ACC112 (cell line): ENCODE results near the gene SUN1.

Experiments used
- H2AFZ ChIP-seq: fragments of 200-600 bp; sonication (generic); one replicate; pipeline ENCODE4 v1.6.0; 2017; ENCODE audit warnings: antibody characterized with exemption, low read length; ENCODE audit not compliant: unreplicated experiment
- H3K27ac ChIP-seq: fragments of 200-600 bp; sonication (generic); 2 replicates; pipeline ENCODE4 v1.5.1; 2014; ENCODE audit warnings: low read depth, mild to moderate bottlenecking, antibody characterized with exemption, low read length, moderate library complexity
- H3K27me3 ChIP-seq: fragments of 200-600 bp; sonication (generic); 2 replicates; pipeline ENCODE4 v1.6.1; 2014; ENCODE audit warnings: mild to moderate bottlenecking, antibody characterized with exemption, low read length, moderate library complexity, mixed read lengths; ENCODE audit not compliant: insufficient read depth
- H3K36me3 ChIP-seq: fragments of 200-600 bp; sonication (generic); 2 replicates; pipeline ENCODE4 v1.6.1; 2016; ENCODE audit warnings: mild to moderate bottlenecking, antibody characterized with exemption, low read length, moderate library complexity, mixed read lengths; ENCODE audit not compliant: insufficient read depth
- H3K4me1 ChIP-seq: fragments of 200-600 bp; sonication (generic); one replicate; pipeline ENCODE4 v1.6.1; 2016; ENCODE audit warnings: low read length, mixed read lengths; ENCODE audit not compliant: insufficient read depth, unreplicated experiment, control insufficient read depth
- H3K4me3 ChIP-seq: fragments of 200-600 bp; sonication (generic); 2 replicates; pipeline ENCODE4 v1.5.1; 2014; ENCODE audit warnings: mild to moderate bottlenecking, low read depth, low read length
- H3K79me2 ChIP-seq: fragments of 200-600 bp; sonication (generic); one replicate; pipeline ENCODE4 v1.6.0; 2016; ENCODE audit warnings: low read length; ENCODE audit not compliant: control insufficient read depth, unreplicated experiment, insufficient read depth

The SUN1 gene

DNA sequence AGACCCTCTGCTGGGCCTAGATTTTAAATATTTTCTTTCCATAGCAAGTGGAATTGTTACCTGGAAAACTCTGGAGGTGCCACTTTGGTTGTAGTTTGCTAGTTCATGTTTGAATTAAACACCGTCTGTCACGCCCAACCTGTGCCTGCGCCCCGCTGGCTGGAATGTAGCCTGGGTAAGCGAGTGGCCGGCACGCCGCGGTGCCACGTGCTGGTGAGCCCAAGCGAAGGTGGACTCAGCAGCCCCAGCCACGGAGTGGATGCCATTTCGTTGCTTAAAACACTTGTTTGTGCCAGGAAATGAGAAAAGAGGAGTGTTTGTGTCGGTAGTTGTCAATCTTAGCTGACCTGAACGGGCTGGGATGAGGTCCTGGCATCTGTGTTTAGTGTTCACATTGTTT, 46.8 kb downstream of the SUN1 start:
- H3K36me3 ChIP-seq: peaks cover 8% of the 10 kb centered on the region; the same call in 1 of the 2 replicates
- H3K4me3 ChIP-seq: no peak overlapping the region; the same call in 1 of the 2 replicates
- peaks cover 13% of the 10 kb centered on the region for H3K4me1 ChIP-seq
- no peak overlapping the region for H3K27ac ChIP-seq
- H3K79me2 ChIP-seq: peaks cover 60% of the 10 kb centered on the region
- no peak overlapping the region for H2AFZ ChIP-seq
- no peaks in the 10 kb centered on the region for H3K27me3 ChIP-seq

DNA sequence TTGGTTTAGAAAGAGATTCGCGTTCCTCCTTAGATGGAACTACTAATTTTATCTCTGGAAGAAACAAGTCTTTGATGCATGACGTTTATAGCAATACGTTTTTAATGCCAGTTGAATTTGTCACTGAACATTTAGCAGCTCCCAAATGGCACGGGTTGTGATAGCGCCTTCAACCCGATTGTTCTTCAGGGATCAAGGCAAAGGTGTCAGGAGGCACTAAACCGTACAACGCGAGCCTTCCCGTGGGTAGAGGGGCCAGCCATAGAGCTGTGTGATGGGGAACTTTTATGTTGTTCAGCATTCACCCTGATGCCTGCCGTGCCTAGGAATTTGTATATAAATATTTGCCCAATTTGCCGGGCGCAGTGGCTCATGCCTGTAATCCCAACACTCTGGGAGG, 47.4 kb downstream of the SUN1 start:
- no peak overlapping the region for H3K4me3 ChIP-seq
- peaks cover 66% of the 10 kb centered on the region for H3K79me2 ChIP-seq
- H3K27me3 ChIP-seq: no peaks in the 10 kb centered on the region
- peaks cover 8% of the 10 kb centered on the region; the same call in 1 of the 2 replicates for H3K36me3 ChIP-seq
- no peak overlapping the region for H2AFZ ChIP-seq
- H3K4me1 ChIP-seq: peaks cover 13% of the 10 kb centered on the region
- no peak overlapping the region for H3K27ac ChIP-seq

DNA sequence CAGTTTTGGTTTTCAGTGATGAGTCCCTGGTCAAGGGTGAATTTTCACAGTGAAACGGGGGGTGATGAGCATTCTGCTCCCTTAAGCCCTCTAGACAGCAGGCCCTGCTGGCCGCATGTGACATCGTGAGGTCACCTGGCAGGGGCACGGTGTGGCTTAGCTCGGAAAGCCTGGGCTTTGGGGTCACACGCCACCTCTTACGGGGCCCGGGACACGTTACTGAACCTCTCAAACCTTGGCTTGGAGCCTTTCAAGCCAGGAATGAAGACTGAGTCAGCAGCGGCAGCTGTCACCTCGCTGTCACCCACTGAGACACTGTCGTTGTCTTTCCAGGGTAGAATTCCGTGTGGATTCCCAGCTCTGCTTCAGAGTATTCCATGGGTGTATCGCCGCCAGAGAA, 48.2 kb downstream of the SUN1 start:
- Histone ChIP-seq H3K27ac (no peak overlapping the region), H3K4me3 (no peak overlapping the region), H2AFZ (no peak overlapping the region), H3K4me1 (peaks cover 13% of the 10 kb centered on the region), H3K36me3 (peaks cover 3% of the 10 kb centered on the region; the same call in 1 of the 2 replicates), H3K79me2 (peaks cover 72% of the 10 kb centered on the region), H3K27me3 (no peaks in the 10 kb centered on the region)

DNA sequence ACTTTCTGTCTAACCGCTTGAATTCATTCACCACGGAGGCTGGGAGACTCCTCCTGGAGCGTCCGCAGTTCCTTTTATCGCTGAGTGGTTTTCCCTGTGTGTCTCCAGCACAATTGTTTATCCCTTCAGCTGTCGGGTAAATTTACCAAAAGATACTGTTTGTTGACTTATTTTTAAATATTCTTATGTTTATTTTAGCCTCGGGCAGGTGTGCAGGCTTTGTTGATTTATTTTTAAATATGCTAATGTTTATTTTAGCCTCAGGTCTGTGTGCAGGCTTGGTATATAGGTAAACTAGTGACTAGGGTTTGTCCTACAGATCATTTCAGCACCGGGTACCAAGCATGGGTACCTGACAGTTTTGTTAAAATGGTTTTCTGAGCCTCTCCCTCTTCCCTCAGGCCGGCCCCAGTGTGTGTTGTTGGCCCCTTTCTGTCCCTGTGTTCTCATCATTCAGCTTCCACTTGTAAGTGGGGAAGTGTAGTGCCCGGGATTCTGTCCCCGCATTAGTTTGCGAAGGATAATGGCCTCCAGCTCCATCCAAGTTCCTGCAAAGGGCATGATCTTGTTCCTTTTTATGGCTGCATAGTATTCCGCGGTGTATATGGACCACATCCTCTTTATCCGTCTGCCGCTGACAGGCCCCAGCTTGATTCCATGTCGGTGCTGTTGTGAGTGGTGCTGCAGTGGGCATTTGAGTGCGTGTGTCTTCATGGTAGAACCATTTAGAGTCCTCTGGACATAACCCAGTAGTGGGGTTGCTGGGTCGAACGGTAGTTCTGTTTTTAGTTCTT, 49.4 kb downstream of the SUN1 start:
- H3K79me2 ChIP-seq: peaks cover 74% of the 10 kb centered on the region
- no peak overlapping the region for H3K4me3 ChIP-seq
- H2AFZ ChIP-seq: no peak overlapping the region
- H3K27ac ChIP-seq: no peak overlapping the region
- peaks cover 3% of the 10 kb centered on the region; the same call in 1 of the 2 replicates for H3K36me3 ChIP-seq
- H3K27me3 ChIP-seq: no peaks in the 10 kb centered on the region
- peaks cover 13% of the 10 kb centered on the region for H3K4me1 ChIP-seq

DNA sequence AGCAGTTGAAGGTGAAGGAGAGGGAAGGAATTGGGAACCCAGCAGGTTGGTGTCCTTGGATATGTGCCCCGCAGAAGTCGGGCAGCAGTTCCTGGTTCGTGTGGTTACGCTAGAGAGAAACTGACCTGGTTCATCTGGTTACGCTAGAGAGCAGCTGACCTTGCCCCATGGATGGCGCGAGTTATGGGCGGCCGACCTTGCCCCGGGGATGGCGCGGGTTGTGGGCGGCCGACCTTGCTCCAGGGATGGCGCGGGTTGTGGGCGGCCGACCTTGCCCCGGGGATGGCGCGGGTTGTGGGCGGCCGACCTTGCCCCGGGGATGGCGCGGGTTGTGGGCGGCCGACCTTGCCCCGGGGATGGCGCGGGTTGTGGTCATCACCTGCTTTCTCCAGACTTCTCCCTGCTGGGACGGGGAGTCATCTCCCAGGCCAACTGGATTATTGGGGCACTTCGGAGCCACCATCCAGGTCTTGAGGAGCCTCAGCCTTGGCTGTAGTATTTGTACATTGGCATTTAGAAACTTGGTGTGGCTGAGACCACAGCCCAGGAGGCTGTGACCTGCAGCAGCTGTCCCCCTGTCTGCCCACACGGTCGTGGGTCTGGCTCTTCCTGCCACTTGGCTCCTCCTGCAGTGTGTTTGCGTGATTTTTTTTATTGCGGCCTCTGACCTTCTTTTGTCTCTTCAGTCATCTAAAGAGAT, 50.2 kb downstream of the SUN1 start:
- Histone ChIP-seq H3K4me3 (no peak overlapping the region), H3K4me1 (peaks cover 13% of the 10 kb centered on the region), H2AFZ (no peak overlapping the region), H3K79me2 (peaks cover 76% of the 10 kb centered on the region), H3K27ac (no peak overlapping the region), H3K27me3 (no peaks in the 10 kb centered on the region), H3K36me3 (peaks cover 9% of the 10 kb centered on the region; the same call in 1 of the 2 replicates)

DNA sequence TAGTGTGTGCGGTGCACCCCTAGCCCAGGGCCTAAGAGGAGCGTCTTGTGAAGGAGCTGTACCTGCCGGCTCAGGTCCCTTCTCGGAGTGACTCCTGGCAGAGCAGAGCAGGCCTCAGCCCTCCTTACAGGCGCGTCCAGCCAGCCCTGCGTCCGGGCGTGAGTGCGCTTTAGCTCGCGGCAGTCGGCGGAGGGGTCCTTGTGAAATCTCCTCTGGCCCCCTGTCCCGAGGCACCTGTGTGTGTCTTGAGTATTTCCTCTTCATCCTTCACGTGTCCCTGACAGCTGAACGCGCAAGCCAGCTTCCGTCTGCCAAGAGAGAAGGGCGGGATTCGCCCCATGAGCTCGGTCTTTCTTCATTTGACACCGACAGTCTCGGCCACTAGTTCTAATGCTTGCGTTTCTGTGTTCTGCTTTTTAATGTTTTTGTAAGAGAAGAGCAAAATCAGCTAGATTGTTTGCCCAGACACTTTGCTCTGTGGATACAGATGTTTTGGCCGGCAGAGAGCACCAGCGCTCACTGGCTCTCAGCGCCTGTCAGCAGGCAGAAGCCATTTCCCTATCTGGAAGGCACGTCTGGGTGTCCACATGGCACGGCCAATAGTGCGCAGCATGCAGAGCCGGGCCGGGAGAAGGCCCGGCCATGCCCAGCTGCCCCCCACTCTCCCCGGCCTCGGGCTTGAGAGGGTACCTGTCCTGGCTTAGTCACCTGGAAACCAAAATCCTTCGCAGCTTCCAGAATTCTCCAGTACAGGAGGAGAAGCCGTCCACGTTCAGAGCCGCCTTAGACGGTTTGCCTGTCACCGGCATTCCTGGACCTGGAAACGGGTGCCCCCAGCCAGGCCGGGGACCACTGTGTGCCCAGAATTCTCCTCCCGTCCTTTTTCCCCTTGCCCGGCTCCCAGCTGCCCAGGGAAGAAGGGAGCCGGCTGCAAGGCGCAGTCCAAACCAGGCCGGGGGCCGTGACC, 51.1 kb downstream of the SUN1 start:
- H3K27me3 ChIP-seq: no peaks in the 10 kb centered on the region
- no peak overlapping the region for H3K4me3 ChIP-seq
- peaks cover 70% of the 10 kb centered on the region for H3K79me2 ChIP-seq
- no peak overlapping the region for H2AFZ ChIP-seq
- H3K4me1 ChIP-seq: peaks cover 7% of the 10 kb centered on the region
- peaks cover 12% of the 10 kb centered on the region; the same call in 1 of the 2 replicates for H3K36me3 ChIP-seq
- H3K27ac ChIP-seq: no peak overlapping the region

DNA sequence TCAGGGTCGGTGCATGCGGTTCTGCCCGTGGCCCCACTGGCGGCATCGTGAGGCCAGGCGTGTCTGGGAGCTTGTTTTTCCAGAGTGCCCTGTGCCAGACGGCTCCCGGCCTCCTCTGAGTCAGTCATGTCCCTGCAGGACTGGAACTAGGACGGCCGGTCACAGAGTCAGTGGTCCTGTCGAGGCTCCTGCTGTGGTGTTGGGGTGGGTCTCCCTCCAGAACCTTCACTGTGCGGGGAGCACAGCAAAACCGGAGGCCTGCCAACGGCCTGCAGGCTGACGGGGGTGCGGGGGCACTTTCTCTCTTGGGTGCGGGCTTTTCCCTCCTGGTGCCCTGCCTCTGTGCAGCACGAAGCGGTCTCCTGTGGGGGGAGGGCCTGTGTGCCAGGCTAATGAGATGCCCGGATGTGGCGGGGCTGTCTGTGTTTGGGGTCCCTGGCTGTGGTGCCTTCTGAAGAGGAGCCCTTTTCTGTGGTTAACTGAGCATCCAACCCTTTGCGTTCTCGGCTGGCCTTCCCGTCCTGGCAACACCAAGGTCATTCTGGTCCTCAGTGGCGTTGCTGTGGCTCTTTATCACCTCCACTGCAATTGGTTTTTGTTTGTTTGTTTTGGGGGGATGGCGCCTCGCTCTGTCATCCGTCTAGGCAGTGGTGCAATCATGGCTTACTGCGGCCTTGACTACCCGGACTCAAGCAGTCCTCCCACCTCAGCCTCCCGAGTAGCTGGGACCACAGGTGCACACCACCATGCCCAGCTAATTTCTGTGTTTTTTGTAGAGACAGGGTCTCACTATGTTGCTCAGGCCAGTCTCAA, 52.1 kb downstream of the SUN1 start:
- Histone ChIP-seq H2AFZ (no peak overlapping the region), H3K27me3 (no peaks in the 10 kb centered on the region), H3K4me3 (no peak overlapping the region), H3K36me3 (peaks cover 14% of the 10 kb centered on the region; the same call in 1 of the 2 replicates), H3K4me1 (peaks cover under 1% of the 10 kb centered on the region), H3K27ac (no peak overlapping the region), H3K79me2 (peaks cover 61% of the 10 kb centered on the region)

DNA sequence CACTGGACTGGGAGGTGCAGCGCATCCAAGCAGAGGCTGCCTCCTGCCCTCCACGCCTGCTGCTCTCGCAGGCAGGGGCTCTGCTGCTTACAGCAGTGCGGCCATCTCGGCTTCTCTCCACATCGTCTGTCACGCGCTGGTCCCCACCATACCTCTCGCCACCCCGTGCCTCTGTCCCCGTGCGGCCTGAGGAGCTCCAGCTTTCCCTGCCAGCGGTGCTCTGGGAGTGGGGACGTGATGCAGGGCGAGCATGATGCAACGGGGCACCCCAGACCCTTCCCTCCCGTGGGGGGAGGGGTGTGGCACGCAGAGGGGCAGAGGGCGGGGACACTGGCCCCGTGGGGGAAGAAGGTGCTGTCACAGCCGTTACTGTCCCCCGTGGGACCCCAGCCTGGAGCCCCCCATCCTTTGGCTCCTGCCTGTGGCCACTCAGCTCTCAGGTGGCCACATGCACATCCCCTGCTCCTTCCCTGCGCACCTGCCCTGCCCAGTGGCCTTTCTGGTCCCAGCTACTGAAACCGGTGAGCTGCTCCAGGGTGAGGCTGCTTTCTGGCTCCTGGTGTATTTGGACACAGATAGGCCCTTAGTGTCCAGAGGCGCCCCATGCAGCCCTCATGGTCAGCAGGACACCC, 53.1 kb downstream of the SUN1 start:
- H3K27ac ChIP-seq: no peak overlapping the region
- no peaks in the 10 kb centered on the region for H3K27me3 ChIP-seq
- no peaks in the 10 kb centered on the region for H3K4me1 ChIP-seq
- no peak overlapping the region for H2AFZ ChIP-seq
- peaks cover 14% of the 10 kb centered on the region; the same call in 1 of the 2 replicates for H3K36me3 ChIP-seq
- H3K4me3 ChIP-seq: no peak overlapping the region
- peaks cover 55% of the 10 kb centered on the region for H3K79me2 ChIP-seq

DNA sequence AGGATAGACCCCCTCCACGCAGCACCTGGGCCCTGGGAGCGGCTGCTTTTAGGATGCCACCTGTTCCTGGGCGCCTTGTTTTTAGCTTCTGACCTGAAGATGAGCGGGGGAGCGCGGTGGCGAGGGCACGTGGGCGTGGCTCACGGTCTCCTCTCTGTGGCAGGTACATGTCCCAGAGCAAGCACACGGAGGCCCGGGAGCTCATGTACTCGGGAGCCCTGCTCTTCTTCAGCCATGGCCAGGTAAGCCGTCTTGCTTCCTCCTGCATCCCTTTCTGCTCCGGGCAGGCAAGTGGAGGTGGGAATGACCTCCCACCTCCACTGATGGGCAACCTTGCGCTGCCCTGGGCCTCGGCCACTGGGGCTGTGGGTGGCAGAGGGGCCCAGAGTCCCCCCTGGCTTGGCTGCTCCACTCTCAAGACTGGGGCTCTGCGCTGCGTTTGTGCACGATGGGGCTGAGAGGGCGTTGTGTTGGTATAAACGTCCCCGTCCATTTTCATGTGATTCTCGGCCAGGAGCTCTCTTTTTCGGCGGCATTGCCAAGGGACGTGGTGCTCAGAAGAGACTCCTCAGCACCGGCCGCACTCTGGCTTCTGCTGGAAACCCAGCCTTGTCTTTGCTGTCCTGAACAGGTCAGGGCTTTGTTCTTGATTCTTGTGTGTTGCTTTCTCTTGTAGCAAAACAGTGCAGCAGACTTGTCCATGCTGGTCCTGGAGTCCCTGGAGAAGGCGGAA, 53.8 kb downstream of the SUN1 start:
- Histone ChIP-seq H3K4me3 (no peak overlapping the region), H3K27me3 (no peaks in the 10 kb centered on the region), H3K27ac (no peak overlapping the region), H3K4me1 (no peaks in the 10 kb centered on the region), H3K36me3 (peaks cover 17% of the 10 kb centered on the region; the same call in 1 of the 2 replicates), H2AFZ (no peak overlapping the region), H3K79me2 (peaks cover 49% of the 10 kb centered on the region)
